T-helper 22 cell (primary cell): ENCODE data around the gene POU6F2.
"Not testable (repeated sequence)": the region's sequence is repeated elsewhere in the genome, so short reads cannot be mapped to it uniquely, and the experiment has no call there.

ENCODE experiments used
- DNase-seq: peaks from one replicate; pipeline ENCODE4 v3.0.0-alpha.2; 2020; ENCODE audit warnings: low read depth

POU6F2 gene, protein sequence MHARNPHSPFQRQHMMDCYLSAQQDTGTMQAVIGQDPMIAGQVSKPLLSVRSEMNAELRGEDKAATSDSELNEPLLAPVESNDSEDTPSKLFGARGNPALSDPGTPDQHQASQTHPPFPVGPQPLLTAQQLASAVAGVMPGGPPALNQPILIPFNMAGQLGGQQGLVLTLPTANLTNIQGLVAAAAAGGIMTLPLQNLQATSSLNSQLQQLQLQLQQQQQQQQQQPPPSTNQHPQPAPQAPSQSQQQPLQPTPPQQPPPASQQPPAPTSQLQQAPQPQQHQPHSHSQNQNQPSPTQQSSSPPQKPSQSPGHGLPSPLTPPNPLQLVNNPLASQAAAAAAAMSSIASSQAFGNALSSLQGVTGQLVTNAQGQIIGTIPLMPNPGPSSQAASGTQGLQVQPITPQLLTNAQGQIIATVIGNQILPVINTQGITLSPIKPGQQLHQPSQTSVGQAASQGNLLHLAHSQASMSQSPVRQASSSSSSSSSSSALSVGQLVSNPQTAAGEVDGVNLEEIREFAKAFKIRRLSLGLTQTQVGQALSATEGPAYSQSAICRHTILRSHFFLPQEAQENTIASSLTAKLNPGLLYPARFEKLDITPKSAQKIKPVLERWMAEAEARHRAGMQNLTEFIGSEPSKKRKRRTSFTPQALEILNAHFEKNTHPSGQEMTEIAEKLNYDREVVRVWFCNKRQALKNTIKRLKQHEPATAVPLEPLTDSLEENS

DNA sequence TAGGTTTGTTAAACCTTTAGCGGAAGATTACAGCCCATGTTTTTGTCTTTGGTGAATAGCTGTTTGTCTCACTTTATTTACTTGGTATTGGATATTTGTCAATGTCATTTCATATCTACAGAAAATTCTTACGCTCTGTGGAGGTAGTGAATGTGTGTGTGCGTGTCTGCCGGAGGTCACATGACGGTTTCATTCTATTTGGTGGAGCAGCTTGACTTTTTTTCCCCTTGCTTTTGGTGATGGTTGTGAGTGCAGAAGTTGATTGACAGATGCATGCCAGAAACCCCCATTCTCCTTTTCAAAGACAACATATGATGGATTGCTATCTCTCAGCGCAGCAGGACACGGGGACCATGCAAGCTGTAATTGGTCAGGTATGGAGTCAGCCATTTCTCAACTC lies at the start of gene POU6F2:
Gene POU6F2, plus strand, starts transcription at position 225 of the 400 bp plus-strand sequence. Its CDS starts 45 bp downstream, at position 270.
- DNase-seq: no peak

- DNase-seq: no peak
Measured at GRCh38 chr7:38928506-38928905, 49.2 kb upstream of the POU6F2 start.

GRCh38 chr7:38929460-38930171 lies 48.1 kb upstream of the POU6F2 start:
- DNase-seq: no peak

- DNase-seq: no peak
Measured at GRCh38 chr7:38932509-38933168, 45.1 kb upstream of the POU6F2 start.

GRCh38 chr7:38934051-38934450 lies 43.7 kb upstream of the POU6F2 start:
- DNase-seq: no peak

- no peak for DNase-seq
Measured at GRCh38 chr7:38934536-38934935, 43.2 kb upstream of the POU6F2 start.

GRCh38 chr7:38936641-38937040 lies 41.1 kb upstream of the POU6F2 start:
- DNase-seq: no peak

DNA sequence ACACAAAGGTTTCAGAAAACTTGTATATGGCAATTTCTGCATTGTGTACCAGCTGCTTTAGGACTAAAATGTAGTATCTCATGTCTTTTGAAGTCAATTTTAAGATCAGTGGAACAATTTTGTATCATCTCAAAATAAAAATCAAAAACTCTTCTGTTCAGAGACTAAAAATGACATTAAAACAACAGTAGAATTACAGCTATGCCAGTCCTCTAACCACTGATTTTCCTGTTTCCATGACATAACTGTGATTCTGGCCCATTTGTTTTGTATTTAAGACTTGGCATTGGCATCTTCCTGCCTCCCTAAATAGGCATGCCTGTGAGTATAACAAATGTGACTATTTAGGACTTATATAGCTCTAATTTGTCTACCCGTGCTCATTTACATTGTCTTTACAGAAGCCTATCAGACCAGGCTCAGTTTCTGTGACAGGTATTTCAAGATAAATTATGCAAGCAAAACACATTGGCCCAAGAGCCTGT lies 39.7 kb upstream of the POU6F2 start:
- DNase-seq: no peak

DNA sequence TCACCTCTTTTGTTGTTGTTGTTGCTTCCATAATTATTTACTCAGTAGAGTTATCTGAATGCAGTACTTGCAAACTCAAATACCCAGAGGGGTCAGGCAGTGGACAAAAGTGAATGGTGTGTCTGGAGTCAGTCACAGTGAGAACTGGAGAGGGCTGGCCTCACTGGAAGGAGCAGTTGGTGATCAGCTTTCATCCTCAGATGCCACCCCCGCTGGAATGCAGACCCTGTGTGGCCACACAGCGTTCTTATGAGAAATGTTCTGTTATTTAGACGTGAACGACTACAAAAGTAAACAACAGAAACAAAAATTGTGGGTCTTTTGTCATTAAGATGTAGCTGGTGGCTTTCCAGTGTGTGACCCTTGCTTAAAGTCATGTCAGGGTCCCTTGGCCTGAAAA lies 39.1 kb upstream of the POU6F2 start:
- DNase-seq: no peak

GRCh38 chr7:38940774-38941173 lies 36.9 kb upstream of the POU6F2 start:
- no peak for DNase-seq

- no peak for DNase-seq
Measured at GRCh38 chr7:38942431-38943051, 35.2 kb upstream of the POU6F2 start.

GRCh38 chr7:38947541-38947940 lies 30.2 kb upstream of the POU6F2 start:
- DNase-seq: not testable (repeated sequence)

DNA sequence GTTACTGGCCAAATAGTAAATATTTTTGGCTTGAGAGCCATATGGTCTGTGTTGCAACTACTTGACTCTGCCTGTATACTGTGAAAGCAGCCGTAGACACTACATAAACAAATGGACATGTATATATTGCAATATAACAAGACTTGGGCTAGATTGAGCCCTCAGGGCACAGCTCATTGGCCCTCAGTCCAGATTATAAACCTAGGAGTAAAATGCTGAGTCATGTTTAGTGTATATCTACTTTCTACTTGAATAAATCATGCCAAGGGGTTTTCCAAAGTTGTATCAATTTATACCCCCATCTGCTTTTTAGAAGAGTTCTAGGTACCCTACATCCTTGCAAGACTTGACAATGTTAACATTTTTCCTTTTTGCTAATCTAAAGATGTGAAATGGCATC lies 27.4 kb upstream of the POU6F2 start:
- no peak for DNase-seq

DNA sequence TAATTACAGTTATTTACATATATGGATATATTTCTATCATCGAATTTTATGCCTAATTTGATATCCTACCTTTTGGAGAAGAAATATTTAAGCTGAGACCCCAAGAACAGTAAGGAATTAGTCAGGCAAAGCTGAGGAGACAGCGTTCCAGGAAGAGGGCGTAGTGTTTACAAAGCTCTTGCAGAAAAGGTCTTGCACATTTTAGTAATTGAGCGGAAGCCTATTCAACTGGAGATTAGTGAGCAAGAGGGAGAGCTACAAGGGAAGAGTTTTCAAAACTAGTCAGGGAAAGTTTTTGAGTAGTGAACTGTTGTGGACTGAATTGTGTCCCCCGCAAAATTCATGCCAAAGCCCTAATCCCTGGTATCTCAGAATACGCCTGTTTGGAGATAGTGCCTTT lies 26.5 kb upstream of the POU6F2 start:
- no peak for DNase-seq

- no peak for DNase-seq
Measured at GRCh38 chr7:38953227-38953626, 24.5 kb upstream of the POU6F2 start.

GRCh38 chr7:38953971-38954370 lies 23.7 kb upstream of the POU6F2 start:
- no peak for DNase-seq

- DNase-seq: no peak
Measured at GRCh38 chr7:38955892-38956291, 21.8 kb upstream of the POU6F2 start.

GRCh38 chr7:38962028-38962427 lies 15.7 kb upstream of the POU6F2 start:
- no peak for DNase-seq

DNA sequence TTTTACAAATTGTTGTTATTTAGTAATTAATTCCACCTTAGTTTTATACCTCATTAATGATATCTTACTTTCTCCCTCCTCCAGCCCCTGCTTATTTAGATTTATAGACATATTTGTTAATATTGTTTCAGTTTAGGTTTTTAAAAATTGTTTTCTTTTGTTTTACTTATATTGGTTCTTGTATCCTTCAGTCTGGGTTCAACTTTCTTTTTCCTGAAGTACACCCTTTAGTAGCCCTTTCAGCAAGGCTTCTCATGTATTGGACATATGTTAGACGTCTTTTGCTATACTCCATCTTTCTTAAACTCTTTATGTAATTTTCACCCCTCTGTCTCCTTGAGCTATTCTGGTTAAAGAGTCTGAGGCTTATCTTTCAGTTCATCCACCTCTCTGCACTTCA lies 12.8 kb upstream of the POU6F2 start:
- no peak for DNase-seq

DNA sequence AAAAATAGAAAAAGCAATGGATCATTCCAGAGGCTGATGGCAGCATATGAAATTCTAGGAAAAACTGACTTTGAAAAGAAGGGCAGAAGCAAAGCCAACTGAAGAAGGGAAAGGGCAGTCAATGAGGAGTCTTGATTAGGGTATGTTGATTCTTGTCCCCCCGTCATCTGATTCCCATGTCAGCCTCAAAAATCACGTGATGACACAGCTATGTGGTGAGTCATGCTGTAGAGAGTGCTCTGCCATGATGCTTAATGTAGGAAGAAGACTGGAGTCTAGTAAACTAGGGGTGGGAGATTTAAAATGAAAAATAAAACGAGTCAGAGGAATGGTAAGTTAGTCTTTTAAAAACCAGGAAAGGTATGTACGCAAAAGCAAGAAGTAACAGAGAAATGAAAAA lies 3.9 kb upstream of the POU6F2 start:
- no peak for DNase-seq

- no peak for DNase-seq
Measured at GRCh38 chr7:38975944-38976392, 1.7 kb upstream of the POU6F2 start.

GRCh38 chr7:38978491-38978890 lies 782 bp downstream of the POU6F2 start:
- DNase-seq: no peak
